AML-193 (cell line): Measurements from ENCODE around the gene FALEC.

Source experiments
- DNase-seq, 2 experiments: peaks; one replicate each; lab custom pipeline; 2025; lab: John Stamatoyannopoulos, UW

FALEC gene

GRCh38 chr1:150511985-150512660 is 3.4 kb upstream of the FALEC start:
- DNase-seq, result no peak

- no peak for DNase-seq
Observed at GRCh38 chr1:150512846-150513245, 2.7 kb upstream of the FALEC start.

- DNase-seq, result no peak
Observed at GRCh38 chr1:150513351-150513791, 2.2 kb upstream of the FALEC start.

GRCh38 chr1:150514260-150514659 is 1.3 kb upstream of the FALEC start:
- no peak for DNase-seq

GRCh38 chr1:150514913-150515327 is 632 bp upstream of the FALEC start:
- no peak for DNase-seq

- DNase-seq, result peak; percentile 11 to 23
Observed at GRCh38 chr1:150516050-150516591, 569 bp downstream of the FALEC start.

GRCh38 chr1:150516616-150517015 is 1.1 kb downstream of the FALEC start:
- peak in 1 of 2 experiments; percentile 49 for DNase-seq

GRCh38 chr1:150521196-150521968 is 5.8 kb downstream of the FALEC start:
- no peak for DNase-seq

GRCh38 chr1:150525348-150525747 is 9.8 kb downstream of the FALEC start:
- DNase-seq, result no peak

- no peak for DNase-seq
Observed at GRCh38 chr1:150528196-150528595, 12.6 kb downstream of the FALEC start.

GRCh38 chr1:150529017-150529416 is 13.5 kb downstream of the FALEC start:
- no peak for DNase-seq

GRCh38 chr1:150530491-150531159 is 15.1 kb downstream of the FALEC start:
- DNase-seq, result no peak

GRCh38 chr1:150532860-150533259 is 17.3 kb downstream of the FALEC start:
- DNase-seq, result no peak

GRCh38 chr1:150534002-150534401 is 18.4 kb downstream of the FALEC start:
- DNase-seq, result no peak

- no peak for DNase-seq
Observed at GRCh38 chr1:150535511-150536287, 20.1 kb downstream of the FALEC start.

- no peak for DNase-seq
Observed at GRCh38 chr1:150536836-150537731, 21.5 kb downstream of the FALEC start.

- DNase-seq, result no peak
Observed at GRCh38 chr1:150537732-150538684, 22.5 kb downstream of the FALEC start.

GRCh38 chr1:150543500-150544143 is 28.1 kb downstream of the FALEC start:
- DNase-seq, result no peak

GRCh38 chr1:150544204-150544603 is 28.7 kb downstream of the FALEC start:
- DNase-seq, result no peak
